GM12875 (cell line): ENCODE data around the gene CATSPER4.
A peak's percentile ranks its signal among the peaks of the same experiment; 100 is the strongest.

Source experiments
- H3K4me3 ChIP-seq: one replicate; pipeline ENCODE4 v1.5.1; 2011; ENCODE audit warnings: low read depth, low read length, control low read depth
- CTCF ChIP-seq: IDR thresholded peaks from 2 replicates; pipeline ENCODE4 v1.5.1; 2011; ENCODE audit warnings: low read depth, mild to moderate bottlenecking, control low read depth, inconsistent platforms, low read length, moderate library complexity, borderline replicate concordance; ENCODE audit not compliant: insufficient read depth

CATSPER4 gene

DNA sequence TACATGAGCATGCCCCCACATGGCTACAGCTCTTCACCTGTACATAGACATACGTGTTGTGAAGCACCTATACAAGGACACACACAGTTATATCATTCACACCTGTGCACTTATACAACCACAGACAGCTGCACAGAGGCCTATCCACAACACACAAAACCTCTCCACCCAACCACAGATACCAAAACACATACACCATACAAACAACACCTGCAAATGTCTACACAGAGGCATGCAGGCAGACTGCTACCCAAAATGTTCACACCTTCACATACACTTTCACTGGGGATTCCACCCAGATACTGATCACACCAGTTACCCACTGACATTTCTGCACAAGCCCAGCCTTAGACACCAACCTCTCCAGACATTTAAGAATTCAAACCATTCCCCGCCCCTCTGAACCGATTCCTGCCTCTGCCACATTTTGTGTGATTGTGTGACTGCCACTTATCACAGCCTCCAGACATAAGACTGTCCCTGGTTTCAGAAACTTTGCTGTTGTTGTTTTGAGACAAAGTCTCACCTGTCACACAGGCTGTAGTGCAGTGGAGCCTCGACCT is 23.6 kb upstream of the CATSPER4 start:
- no peak overlapping the region for H3K4me3 ChIP-seq
- no peak for TF ChIP-seq CTCF

DNA sequence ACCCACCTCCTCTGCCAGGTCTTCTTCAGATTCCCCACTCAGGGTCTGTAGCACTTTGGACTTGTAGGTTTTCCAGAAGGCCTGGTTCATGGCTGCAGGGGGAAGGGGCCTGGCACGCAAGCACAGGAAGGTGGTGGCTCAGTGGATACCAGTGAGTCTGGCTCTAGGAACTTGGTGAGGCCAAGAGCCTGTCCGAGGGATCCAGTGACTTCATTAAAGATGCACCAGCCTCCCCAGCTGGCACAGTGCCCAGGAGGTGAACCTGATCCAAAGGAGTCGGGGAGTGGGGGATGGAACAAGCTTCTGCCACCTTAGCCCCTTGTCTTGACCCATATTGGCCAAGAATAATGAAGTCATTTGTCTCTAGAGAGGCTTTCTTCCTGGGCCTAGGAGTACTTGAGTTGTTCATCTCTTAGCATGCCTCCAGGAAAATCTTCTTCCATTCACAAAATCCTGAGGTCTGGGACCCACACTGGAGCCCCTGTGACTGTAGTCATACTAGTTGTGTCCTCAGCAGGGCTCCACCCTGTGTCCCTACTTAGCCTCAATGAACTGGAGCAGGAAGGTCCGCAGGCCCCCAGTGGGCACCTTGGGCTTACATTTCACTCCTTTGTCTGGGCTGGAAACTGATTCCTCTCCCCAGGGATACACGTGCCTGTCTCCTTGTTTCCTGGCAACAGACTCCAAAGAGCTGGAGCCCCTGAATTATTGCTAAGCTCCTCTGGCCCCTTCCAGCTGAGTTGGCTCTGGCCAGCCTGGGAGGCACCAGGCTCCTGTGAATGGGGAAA is 21.8 kb upstream of the CATSPER4 start, which contains the start of gene C1orf232:
Gene C1orf232 (minus strand): TSS at position 554 of the 788 bp plus-strand sequence. CDS start 464 bp downstream, at position 90.
- H3K4me3 ChIP-seq = peak within 1 kb of the TSS; percentile 93
- no peak for TF ChIP-seq CTCF

DNA sequence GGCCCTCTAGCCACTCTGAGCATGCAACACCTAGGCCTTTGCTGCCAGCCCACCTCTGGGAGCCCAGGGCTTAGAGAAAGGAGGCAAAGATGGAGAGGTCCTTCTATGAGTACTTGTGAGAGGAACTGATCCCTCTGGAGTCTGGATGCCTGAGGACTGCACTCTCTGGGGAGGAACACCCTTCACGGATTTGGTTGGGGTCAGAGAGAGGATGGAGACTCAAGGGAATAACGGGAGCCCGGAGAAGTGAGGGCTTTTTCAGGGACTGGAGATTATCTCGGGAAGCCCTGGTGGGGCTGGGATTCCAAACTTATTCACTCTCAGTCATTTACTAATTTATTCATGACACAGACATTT is 21.2 kb upstream of the CATSPER4 start:
- H3K4me3 ChIP-seq = peak overlapping the region; percentile 93
- TF ChIP-seq CTCF = no peak

DNA sequence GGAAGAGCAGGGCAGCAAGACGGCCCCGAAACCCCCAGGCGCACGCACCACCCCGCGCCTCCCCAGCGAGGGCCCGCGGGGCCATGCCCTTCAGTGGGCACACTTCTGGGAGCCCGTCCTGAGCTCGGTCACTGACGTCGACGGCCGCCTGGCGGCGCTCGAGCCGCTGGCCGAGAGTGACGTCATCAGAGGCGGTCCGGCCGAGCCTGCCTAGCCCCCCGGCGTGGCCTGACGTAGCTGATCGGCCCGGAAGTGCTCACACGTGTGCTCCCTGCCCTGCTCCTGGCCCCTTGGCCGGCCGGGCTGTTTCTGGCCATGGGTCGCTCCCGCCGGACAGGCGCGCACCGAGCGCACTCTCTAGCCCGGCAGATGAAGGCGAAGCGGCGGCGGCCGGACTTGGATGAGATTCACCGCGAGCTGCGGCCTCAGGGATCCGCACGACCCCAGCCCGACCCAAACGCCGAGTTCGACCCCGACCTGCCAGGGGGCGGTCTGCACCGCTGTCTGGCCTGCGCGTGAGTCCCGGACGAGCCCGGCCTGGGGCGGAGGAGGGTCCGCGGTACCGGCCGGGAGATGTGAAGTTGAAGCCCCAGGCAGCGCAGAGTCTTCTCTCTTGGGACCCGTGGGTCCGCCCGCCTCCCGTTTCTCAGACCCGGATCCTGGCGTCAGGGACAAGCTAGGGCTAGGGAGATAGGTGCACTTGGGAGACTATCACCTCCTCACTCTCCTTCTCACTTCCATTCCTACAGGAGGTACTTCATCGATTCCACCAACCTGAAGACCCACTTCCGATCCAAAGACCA is 20.5 kb upstream of the CATSPER4 start, which contains the start of gene ZNF593:
Gene ZNF593 (plus strand): TSS at position 240 of the 803 bp plus-strand sequence. CDS start 76 bp downstream, at position 316.
- H3K4me3 ChIP-seq = peak within 1 kb of the TSS; percentile 93
- TF ChIP-seq CTCF = peak; percentile 99

- no peak for TF ChIP-seq CTCF
- H3K4me3 ChIP-seq = peak overlapping the region; percentile 93
Observed at GRCh38 chr1:26170472-26170821, 20.0 kb upstream of the CATSPER4 start.

DNA sequence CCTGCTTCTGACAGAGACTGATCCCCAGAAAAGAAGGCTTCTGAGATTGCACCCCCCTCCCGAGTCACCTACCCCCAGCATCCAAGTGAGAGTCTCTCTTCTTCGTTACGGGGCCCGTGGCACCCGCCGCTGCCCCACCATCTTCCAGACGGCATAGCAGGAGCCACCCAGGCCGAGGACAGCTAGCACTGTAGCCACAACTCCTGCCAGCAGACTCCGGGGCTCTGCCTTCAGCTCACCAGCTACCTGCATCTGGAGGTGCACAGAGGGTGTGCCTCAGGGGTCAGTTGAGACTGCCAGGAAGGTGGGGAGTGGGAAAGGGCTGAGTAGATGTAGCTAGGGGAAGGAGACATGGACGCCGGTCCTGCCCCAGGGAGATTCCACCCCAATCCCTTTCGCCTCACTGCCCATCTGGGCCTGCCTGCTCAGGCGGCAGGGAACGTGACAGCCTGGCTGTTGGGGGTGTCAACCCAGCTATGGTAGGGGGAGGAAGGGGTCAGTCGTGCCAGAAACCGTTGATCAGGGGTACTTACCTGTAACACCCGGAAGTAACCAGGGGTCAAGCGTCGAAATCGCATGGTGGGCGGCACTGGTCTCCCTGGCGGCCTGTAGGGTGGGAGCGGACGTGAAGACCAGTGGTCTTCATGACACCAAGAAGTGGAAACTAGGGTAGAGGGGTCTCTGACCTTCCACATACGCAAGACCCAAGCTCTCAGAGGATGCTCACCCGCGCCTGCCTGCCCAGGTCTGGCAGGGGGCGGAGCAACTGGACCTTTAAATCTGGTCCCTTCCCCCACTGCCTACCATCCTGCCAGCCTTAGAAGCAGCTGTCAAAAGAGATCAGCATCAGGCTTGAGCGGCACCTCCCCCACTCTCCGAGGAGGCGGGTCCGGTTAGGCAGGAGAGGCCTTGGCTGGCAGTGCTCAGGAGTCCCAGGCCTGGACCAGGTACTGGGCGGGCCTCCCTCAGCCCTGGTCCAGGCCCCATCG is 19.0 kb upstream of the CATSPER4 start, which contains the start of gene ZNF593OS:
Gene ZNF593OS (minus strand): TSS at position 749 of the 989 bp plus-strand sequence. CDS start 171 bp downstream, at position 578.
- peak within 1 kb of the TSS; percentile 93 for H3K4me3 ChIP-seq
- no peak for TF ChIP-seq CTCF
